NCI-H146 (cell line): ENCODE measurements around the gene COL25A1.
"Not testable (repeated sequence)": the region's sequence is repeated elsewhere in the genome, so short reads cannot be mapped to it uniquely, and the experiment has no call there.

Experiments
- DNase-seq: peaks from one replicate; lab custom pipeline; 2025; lab: John Stamatoyannopoulos, UW

Gene COL25A1

DNA sequence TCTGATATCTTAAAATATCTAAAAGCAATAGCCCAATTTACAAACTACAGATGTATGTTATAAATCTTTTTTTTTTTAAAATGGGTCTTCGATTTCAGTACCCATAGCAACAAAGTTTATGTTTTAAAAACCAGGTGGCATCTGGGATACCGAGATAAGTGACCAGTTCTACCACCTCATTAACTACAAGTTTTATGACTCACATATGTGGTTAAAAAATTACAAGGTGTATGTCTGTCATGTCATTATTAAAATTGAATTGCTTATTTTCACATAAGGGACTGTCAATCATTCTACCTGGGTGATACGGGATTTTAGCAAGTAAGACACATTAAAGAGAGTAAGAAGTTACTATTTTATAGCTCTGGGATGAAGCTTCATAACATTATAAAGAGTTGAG, 347.6 kb downstream of the COL25A1 start:
- no peak for DNase-seq

- DNase-seq: no peak
Measured at GRCh38 chr4:108953941-108954340, 348.5 kb downstream of the COL25A1 start.

- no peak for DNase-seq
Measured at GRCh38 chr4:108950158-108950915, 352.1 kb downstream of the COL25A1 start.

DNA sequence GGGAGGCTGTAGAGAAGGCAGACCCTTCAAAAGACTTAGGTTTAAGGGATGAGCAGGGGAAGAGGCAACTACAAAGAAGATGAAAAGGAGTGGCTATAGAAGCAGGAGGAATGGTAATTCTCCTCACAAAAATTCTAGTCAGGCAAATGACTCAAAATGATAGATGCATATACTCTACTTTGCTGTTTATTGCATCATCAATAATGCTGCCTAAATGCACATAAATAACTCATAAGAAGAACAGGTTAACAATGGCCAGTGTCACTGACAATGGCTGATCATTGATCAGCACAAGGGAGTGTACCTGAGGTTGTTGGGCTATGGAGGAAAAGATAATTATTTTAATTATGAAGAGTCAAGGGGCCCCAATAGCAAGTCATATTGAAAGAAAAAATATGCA, 354.9 kb downstream of the COL25A1 start:
- no peak for DNase-seq

GRCh38 chr4:108946237-108946636, 356.2 kb downstream of the COL25A1 start:
- no peak for DNase-seq

DNA sequence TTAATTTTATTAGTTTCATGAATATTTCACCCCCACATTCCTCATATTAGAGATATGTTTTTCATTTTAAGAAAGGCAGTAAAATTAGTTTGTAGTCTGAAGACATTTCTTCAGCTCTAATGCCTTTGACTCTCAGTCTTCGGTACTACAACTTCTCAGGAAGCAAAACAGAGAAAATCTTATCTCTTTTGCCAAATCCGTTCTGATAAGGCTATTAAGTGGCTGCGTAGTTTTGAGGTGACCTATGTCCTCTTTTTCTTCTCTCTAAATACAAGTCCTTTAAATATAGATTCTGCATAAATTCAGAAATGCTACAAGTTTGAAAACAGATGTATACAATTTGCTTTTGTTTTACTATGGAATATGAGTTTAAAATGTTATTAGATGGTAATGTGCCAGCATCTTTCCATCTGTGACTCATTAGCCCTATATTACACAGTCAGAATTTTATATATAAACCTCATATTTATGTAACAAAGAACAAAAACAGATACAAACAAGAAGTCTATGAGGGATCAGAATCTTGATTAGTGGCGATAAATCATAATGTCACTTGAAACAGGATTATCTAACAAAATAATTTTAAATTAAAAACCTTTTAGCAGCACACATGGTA, 358.4 kb downstream of the COL25A1 start:
- no peak for DNase-seq

GRCh38 chr4:108943371-108943770, 359.1 kb downstream of the COL25A1 start:
- no peak for DNase-seq

- DNase-seq: no peak
Measured at GRCh38 chr4:108941904-108942430, 360.5 kb downstream of the COL25A1 start.

DNA sequence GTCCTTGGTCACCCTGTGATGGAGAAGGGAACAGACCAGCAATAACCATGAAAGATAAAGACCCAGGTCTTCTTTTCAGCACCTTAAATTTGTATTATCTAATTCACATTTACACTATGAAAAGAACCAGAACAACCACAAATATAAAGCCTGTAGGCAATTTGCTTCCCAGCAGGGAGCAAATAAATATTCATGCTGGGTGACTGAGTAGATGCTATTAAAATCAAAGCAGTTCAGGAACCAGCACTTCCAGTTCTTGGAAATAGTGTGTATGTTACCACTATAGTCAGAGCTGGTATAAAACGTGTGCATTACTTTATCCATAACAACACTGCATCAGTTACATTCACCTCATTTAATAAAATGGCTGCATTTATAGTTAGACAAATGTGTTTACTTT, 361.8 kb downstream of the COL25A1 start:
- DNase-seq: no peak

- DNase-seq: no peak
Measured at GRCh38 chr4:108940149-108940548, 362.3 kb downstream of the COL25A1 start.

DNA sequence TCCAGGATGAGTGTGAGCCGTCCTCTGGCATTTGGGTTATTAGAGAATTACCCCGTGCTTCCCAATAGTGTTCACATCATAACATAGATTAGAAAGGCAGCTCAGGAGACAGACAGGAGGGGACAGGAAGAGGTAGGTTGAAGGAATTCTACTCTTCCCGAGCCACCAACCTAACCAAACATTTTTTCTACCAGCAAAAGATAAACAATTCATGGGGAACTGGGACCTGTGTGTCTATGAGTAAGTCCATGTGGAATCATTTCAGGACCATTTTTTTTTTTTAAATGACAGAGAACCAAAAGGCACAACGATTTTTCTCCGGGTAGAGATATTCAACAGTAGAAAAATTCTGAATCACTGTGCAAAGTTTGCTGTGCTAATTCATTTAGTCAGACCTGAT, 365.4 kb downstream of the COL25A1 start:
- DNase-seq: no peak

DNA sequence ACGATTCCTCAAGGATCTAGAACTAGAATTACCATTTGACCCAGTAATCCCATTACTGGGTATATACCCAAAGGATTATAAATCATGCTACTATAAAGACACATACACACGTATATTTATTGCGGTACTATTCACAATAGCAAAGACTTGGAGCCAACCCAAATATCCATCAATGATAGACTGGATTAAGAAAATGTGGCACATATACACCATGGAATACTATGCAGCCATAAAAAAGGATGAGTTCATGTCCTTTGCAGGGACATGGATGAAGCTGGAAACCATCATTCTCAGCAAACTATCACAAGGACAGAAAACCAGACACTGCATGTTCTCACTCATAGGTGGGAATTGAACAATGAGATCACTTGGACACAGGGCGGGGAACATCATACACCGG, 368.5 kb downstream of the COL25A1 start:
- DNase-seq: not testable (repeated sequence)

DNA sequence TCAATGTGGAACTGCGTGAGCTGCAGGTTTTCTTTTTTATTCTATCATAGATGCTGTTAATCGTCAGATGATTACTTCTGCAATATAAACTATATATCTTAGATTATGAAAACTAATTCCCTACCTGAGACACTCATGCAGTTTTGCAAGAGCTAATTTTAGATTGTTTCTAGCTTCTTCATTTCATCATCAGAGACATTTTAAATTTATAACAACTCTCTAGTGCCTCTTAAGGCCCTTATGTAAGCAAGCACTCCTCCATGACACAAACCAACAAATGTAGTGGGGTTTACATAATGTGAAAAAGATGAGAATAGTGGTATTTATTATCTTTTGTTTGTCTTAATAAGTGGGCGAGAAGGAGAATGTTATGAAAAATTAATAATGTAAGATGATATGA, 369.4 kb downstream of the COL25A1 start:
- no peak for DNase-seq

- DNase-seq: no peak
Measured at GRCh38 chr4:108931926-108932325, 370.5 kb downstream of the COL25A1 start.

DNA sequence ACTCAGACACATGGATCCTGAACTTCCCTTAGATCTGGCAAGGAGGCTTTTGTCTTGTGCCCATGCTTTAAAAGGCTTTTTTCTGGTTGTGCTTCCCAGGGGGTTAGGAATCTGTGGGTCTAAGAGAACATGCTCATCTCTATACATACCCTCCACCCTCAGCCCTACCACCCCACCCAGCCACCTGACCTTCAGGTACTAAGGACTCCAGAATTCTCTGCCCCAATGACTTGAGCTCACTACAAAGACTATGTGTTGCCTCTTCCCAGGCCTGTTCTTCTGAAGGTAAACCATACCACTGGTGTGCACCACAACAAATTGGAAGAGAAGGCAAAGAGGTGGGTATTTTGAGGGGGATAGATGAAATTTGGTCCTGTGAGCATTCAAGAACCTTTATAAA, 372.3 kb downstream of the COL25A1 start:
- DNase-seq: no peak

- DNase-seq: no peak
Measured at GRCh38 chr4:108926781-108927180, 375.7 kb downstream of the COL25A1 start.

- no peak for DNase-seq
Measured at GRCh38 chr4:108926061-108926460, 376.4 kb downstream of the COL25A1 start.

DNA sequence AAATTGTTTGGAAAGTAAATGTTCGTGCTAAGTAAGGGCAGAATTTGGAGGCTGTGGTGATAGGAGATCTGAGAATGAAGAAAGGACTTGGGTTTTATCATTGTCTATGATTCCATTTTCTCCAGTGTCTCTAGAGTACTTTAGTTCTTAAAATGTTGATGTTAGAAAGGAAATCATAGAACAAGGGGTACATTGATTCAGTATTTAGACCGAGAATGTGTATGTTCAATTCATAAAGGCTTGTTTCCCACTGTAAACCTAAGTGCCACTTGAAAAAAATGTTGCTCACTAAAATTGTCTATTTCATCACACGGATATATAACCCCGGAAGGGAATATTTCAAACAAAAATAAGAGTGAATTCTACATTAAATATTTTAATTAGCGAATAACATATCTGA, 380.3 kb downstream of the COL25A1 start:
- no peak for DNase-seq

GRCh38 chr4:108920395-108921087, 381.9 kb downstream of the COL25A1 start:
- DNase-seq: no peak

DNA sequence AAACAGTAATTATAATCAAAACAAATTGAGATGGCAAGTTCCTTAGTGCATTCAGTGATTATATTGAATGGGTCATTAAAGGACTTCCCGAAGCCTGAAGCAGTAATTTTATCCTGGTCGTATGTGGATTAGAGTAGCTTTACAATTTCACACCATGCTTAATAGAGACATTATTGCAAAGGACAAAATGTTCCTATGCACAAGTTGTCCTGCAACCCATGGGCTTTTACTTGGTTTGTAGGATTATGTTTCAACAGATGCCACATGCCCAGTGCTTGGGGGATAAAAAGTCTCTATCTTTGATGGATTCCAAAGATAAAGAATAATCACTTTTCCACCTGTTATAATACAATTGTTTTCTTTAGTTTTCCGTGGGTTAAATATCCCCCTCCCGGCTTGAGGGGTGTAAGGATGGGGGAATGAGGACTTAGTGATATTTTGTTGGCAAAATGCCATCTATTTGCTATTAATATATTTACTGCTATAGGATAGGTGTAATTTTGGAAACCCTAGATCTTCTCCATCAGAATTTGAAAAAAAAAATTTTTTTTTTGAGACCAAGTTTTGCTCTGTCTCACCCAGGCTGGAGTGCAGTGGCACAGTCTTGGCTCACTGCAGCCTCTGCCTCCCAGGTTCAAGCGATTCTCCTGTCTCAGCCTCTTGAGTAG, 383.1 kb downstream of the COL25A1 start:
- DNase-seq: no peak

GRCh38 chr4:108917255-108917654, 385.2 kb downstream of the COL25A1 start:
- no peak for DNase-seq

DNA sequence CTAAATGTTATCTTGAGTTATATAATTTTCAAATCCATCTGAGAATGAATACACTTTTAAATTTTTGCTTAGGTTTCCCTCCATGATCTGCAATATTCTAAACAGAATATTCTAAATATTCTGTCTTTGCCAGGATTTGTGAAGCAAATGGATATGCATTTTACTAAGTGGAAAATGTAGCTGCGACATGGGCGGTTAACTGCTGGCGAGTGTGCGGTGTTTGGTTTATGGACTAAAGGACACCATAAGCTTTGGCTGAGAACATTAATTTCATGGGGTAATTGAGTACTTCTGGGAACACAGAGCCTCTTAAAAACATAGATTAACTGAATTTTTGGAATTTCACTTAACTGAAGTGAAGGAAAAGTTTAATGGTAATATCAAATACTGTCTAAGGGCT, 385.8 kb downstream of the COL25A1 start:
- DNase-seq: no peak
